AG10803 (cell line): ENCODE results near the gene C1orf74.

Experiments used
- DNase-seq: peaks from one replicate; pipeline ENCODE4 v3.0.0; 2010; ENCODE audit warnings: low read depth
- H3K4me3 ChIP-seq: 2 replicates; pipeline ENCODE4 v1.5.1; 2011; ENCODE audit warnings: mild to moderate bottlenecking, low read length, control low read depth
- CTCF ChIP-seq: conservative IDR thresholded peaks from 2 replicates; pipeline ENCODE4 v1.5.1; 2011; ENCODE audit warnings: mild to moderate bottlenecking, low read length, control low read depth, inconsistent platforms

Gene C1orf74

GRCh38 chr1:209815490-209815889 lies 31.1 kb upstream of the C1orf74 start:
- no peak for DNase-seq
- H3K4me3 ChIP-seq, result no peak overlapping the region
- TF ChIP-seq CTCF, result no peak

GRCh38 chr1:209813902-209814301 lies 29.5 kb upstream of the C1orf74 start:
- TF ChIP-seq CTCF, result no peak

GRCh38 chr1:209810783-209811182 lies 26.4 kb upstream of the C1orf74 start:
- no peak for DNase-seq
- H3K4me3 ChIP-seq, result no peak overlapping the region
- no peak for TF ChIP-seq CTCF

More at GRCh38 chr1:209813902-209814301, 29.5 kb upstream of the C1orf74 start:
- H3K4me3 ChIP-seq, result no peak overlapping the region
- DNase-seq, result no peak

- DNase-seq, result no peak
- no peak overlapping the region for H3K4me3 ChIP-seq
- TF ChIP-seq CTCF, result no peak
These were observed 25.3 kb upstream of the C1orf74 start for GRCh38 chr1:209809611-209810010.

- TF ChIP-seq CTCF, result no peak
- H3K4me3 ChIP-seq, result no peak overlapping the region
- DNase-seq, result peak; percentile 92
These were observed 23.8 kb upstream of the C1orf74 start for GRCh38 chr1:209808059-209808581.

GRCh38 chr1:209807509-209807908 lies 23.1 kb upstream of the C1orf74 start:
- no peak overlapping the region for H3K4me3 ChIP-seq
- no peak for TF ChIP-seq CTCF
- no peak for DNase-seq

- DNase-seq, result peak; percentile 62
- H3K4me3 ChIP-seq, result peak within 1 kb of the TSS; percentile 56
- no peak for TF ChIP-seq CTCF
These were observed 21.8 kb upstream of the C1orf74 start, which contains the start of gene IRF6 for GRCh38 chr1:209805875-209806760. Gene IRF6, minus strand, starts transcription at chr1:209806142. Its CDS starts 4,729 bp downstream, at chr1:209801413.
